ENCODE data around the gene PANX3.
"Not testable (repeated sequence)": the region's sequence is repeated elsewhere in the genome, so short reads cannot be mapped to it uniquely, and the experiment has no call there.

PANX3 gene

GRCh38 chr11:124611064-124611463, at the start of gene PANX3:
PANX3 (plus strand) TSS chr11:124611428; CDS start chr11:124611557, 129 bp downstream.
- DNase-seq, result no peak

DNA sequence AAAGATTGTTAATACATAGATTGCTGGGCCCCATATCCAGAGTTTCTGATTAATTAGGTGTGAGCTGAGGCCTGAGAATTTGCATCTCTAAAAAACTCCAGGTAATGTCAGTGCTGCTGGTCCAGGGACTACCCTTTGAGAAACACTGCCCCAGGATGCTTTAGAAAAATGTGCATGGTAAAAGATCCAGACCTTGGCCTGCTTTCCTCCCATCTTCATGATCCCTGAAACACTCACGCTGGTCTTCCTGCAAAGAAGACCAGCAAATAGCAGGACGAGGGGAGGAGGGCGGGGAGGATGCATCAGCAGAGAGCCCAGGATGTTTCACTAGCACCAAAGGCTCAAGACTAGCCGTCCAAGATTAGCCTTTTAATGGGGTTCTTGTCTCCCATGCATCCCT, 41.5 kb upstream of the PANX3 start, which contains the start of gene OR8A1:
Gene OR8A1, plus strand, starts transcription at position 301 of the 400 bp plus-strand sequence. CDS start 123 bp downstream, outside the sequence.
- DNase-seq, result no peak

GRCh38 chr11:124570160-124570559, 41.1 kb upstream of the PANX3 start:
- DNase-seq, result no peak

GRCh38 chr11:124577716-124578427, 33.4 kb upstream of the PANX3 start:
- no peak for DNase-seq

DNA sequence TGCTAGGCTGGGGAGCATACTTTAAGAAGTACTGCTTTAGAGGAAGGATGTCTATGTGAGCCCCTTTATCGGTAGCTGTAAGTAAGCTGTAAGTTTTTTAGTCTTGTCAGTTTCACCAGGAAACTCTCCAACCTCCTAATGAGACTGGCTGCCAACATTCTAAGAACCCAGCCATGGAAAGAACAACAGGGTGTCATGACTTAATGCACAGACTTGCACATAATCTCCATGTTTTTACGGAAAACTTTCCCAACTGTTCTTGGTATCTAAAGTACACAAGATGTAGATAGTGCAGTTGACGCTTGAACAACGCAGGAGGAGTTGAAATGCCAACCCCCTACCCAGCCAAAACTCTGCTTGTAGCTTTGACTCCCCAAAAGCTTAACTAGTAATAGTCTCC, 32.5 kb upstream of the PANX3 start:
- no peak for DNase-seq

DNA sequence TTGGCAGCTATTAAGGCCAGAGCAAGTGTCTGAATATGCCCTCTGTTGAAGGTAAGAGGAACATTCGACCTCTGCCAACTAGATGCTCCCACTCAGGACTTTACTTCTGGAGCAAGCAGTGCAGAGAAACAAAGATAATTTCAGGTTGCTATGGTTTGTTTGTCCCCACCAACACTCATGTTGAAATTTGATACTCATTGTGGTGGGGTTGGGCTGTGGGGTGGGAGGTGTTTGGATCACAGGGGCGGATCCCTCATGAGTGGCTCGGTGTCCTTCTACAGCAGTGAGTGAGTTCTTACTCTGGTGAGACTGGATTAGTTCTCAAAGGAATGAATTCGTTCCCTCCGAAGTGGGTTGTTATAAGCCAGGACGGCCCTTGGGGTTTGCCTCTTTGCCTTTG, 29.4 kb upstream of the PANX3 start:
- DNase-seq, result peak; percentile 35

DNA sequence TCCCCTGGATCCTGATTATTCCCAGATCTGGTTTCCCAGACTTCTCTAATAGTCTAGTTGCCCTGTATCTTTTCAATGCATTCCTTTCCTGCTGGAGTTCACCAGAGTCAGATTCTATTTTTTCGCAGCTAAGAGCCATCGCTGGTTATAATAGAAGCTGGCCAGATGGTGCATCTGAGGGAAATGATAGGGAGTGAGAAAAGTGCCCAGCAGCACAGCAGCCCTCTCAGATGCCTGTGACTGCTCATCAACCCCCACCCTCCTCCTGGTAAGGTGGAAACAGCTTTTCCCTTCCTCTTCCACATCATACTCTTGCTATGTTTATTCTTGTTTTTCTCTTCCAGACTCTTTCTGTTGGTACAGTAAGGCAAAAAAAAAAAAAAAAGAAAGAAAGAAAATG, 28.7 kb upstream of the PANX3 start:
- no peak for DNase-seq

DNA sequence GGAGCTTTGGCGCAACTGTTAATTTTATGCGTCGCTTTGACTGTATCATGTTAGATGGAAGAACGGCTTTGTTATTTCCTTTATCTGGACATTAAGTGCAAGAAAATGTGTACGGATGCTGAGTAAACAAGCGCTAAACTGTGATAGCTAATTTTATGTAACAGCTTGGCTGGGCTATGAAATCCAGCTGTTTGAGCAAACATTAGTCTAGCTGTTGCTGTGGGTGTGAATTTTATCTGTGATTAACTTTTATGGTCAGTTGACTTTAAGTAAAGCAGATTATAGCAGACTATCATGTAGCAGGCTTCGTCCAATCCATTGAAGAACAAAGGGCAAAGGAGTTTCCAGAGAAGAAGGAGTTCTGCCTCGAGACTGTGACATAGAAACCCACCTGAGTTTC, 27.4 kb upstream of the PANX3 start:
- DNase-seq, result peak; percentile 75

DNA sequence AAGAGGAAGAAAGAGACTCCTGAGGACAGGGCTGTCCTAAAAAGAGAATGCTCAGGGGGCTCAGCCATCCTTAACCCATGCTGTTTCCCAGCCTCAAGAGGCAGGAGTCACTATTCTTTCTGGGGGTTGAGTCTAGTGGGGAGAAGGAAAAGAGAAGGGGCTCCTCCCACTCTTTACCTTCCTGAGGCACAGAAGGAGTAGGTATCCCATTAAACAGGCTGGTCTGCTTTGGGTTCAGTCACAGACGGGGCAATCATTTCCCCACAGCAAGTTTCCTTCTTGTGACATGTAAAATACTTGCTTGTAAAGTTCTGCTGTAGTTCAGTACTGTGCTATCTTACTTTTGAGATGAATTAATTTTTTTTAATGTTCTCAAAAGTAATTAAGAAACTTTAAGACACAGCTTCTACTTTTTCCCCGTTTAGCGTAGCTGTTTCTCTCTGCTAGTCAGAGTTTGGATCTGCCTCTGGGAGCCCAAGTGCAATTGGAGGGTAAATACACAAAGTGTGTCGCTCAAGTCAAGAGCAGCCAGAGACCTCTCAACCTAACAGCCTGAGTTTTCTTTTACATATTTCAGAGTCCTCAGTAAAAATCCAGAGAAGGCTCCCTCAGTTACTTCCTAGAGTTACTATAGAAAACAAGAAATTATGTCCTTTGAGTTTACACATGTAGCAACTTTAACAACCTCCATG, 26.4 kb upstream of the PANX3 start:
- no peak for DNase-seq

GRCh38 chr11:124586238-124586860, 24.9 kb upstream of the PANX3 start:
- peak; percentile 1 for DNase-seq

- no peak for DNase-seq
Measured at GRCh38 chr11:124591430-124591829, 19.8 kb upstream of the PANX3 start.

DNA sequence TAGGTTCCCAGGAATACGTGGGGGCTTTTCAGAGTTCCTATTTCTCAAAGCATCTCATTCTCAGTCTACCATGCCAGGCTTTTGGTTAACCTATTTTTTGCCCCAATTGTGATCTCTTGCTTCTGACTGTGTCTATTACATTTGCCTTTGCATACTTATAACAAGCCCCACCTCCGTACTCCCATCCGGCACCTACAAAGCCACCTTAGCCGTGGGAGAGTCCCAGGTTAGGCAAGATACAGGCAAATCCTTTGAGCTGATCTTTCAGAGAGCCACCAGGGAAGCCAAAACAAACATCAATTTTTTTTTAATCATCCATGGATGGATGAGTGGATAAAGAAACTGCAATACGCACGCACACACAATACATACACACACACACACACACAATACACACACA, 18.6 kb upstream of the PANX3 start:
- DNase-seq, result no peak

DNA sequence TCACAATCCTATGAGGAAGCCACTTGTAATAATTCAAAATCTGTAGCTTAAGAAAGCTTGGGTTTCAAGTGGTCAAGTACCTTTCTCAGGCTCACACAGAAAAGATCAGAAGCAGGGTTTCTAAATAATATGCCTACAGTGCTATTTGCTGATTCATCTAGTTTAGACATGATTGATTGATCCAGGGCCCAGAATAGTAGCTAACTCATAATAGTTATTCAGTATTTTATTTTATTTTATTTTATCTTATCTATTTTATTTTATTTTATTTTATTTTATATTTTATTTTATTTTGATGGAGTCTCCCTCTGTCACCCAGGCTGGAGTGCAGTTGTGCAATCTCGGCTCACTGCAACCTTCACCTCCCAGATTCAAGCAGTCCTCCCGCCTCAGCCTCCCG, 15.9 kb upstream of the PANX3 start:
- no peak for DNase-seq

GRCh38 chr11:124597626-124598025, 13.6 kb upstream of the PANX3 start:
- no peak for DNase-seq

GRCh38 chr11:124600621-124601320, 10.5 kb upstream of the PANX3 start:
- no peak for DNase-seq

DNA sequence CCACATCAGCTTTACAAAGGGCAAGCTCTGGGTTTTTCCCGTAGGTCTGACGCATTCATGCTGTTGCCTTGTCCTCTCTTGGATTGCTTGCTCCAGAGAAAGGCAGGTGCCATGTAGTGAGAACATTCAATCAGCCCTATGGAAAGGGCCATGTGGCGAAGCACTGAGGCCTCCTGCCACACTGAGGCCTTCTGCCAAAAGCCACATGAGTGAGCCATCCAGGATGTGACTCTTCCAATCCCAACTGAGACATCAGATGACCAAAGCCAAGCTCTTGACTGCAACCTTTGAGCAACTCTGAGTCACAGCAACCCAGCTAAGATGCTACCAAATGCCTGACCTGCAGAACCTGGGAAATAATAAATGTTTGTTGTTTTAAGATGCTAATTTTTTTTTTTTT, 9.0 kb upstream of the PANX3 start:
- no peak for DNase-seq

DNA sequence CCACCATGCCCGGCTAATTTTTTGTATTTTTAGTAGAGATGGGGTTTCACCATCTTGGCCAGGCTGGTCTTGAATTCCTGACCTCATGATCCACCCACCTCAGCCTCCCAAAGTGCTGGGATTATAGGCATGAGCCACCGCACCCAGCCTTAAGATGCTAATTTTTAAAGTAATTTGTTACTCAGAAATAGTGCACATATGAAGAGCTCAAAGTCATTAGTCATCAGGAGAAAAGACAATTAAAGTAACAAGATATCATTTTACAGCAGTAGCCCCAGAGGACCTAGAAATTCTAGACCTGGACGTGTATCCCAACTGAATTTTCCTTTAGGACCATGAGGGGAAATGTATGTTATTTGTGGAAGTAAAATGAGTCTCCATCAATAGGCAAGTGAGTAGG, 8.5 kb upstream of the PANX3 start:
- DNase-seq, result not testable (repeated sequence)

- no peak for DNase-seq
Measured at GRCh38 chr11:124605719-124606118, 5.5 kb upstream of the PANX3 start.

DNA sequence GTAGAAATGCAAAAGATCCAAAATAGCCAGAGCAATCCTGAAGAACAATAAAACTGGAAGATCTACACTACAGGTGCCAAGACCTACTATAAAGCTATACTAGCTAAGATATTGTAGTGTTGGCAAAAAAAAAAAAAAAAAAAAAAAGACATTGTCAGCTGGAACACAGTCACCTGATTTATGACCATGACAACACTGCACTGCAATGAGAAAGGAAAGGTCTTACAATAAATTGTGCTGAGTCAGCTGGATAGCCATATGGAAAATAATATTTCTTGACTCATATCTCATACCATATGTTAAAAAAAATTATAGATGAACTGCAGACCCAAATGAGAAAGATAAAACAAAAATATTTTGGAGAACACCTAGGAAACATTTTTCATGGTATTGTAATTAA, 3.1 kb upstream of the PANX3 start:
- no peak for DNase-seq

DNA sequence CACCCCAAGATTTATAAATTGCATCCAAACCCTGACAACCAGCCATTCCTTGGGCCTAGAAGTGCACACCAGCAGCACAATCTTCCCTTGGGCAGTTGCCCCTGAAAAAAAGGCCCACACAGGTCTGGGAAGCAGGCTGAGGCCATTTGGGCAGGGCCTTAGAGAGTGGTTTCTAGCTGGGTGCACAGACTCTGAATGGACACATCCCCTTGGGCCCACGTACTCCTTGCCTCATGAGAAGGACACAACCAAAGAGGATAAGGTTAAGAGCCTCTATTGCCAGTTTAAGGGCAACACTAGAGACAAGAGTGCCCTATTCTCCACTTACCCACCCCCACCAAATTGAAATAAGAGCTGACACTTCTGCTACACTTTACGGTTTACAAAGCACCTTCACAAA, 933 bp upstream of the PANX3 start:
- no peak for DNase-seq

- no peak for DNase-seq
Measured at GRCh38 chr11:124612045-124612444, 817 bp downstream of the PANX3 start.

DNA sequence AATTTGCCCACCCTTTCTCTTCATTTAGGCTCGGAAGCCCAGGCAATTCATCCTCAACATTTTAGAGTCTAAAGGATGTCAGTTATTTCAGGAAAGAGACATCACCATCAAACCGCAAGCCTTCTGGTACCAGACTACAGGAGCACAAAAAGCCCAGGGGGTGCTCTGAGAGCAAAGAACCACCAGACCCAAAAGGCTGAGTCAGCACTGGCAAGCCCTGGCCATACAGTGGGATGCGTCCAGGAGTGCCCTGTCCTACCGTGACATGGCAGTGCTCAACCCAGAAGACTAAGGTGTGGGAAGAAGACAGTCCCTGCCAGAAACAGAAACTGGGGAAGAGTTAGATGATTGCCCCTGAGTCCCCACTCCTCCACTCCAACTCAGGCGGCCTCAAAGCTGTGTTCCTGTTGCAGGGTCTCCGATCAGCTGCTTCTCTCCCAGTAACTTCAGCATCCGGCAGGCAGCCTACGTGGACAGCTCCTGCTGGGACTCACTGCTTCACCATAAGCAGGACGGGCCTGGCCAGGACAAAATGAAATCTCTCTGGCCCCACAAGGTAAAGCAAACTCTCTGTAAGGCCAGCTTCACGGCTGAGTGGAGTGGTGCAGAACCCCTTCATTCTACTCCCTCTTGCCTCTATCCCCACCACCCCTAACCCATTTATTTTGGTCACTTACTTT, 1.5 kb downstream of the PANX3 start:
- DNase-seq, result no peak

DNA sequence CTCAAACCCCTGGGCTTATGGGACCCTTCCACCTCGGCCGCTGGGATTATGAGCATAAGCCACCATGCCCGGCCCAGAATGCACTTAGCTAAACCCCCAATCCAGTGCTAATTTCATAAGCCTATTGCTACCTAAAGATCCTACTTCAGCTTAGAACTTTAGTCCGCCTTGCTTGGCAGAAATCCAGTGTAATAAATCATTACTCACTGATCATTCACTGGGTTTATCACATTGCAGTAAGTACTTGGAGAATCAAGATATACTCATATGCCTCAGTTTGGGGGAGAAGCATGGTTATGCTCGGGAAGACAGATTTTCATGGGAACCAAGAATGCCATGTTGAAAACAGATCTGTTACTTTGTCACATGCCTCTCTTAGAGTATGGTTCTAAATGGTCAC, 7.6 kb downstream of the PANX3 start:
- DNase-seq, result no peak
